Heart right ventricle (tissue), 16 donors: Measurements from ENCODE around the gene OR51G1. TPM values are rescaled to one million over a fixed set of nuclear protein-coding genes. Genes with fewer than 3 reads are reported as not detected.
"Not testable (repeated sequence)": the region's sequence is repeated elsewhere in the genome, so short reads cannot be mapped to it uniquely, and the experiment has no call there.

ENCODE experiments used
- ATAC-seq, 8 donors: fragments of 200-7000 bp; cut with Tn5 transposase; one replicate each; pipeline ENCODE4 v1.9.1; 2020; ENCODE audit warnings: mild to moderate bottlenecking in 8 of 8, moderate library complexity in 8 of 8, moderate number of reproducible peaks in 1 of 8
- DNase-seq, 2 donors: peaks; one replicate each; pipeline ENCODE4 v3.0.0-alpha.2; 2020
- H3K27ac ChIP-seq, 10 donors: fragments of 200-600 bp; sonication (generic) in 2 of 10; one replicate each; pipeline versions ENCODE4 v1.5.0 to v1.8.0; 2020 to 2022; ENCODE audit warnings: mild to moderate bottlenecking in 3 of 10
- H3K27me3 ChIP-seq, 7 donors: fragments of 200-600 bp; one replicate each; pipeline ENCODE4 v1.8.0; 2021 to 2022; ENCODE audit warnings: mild to moderate bottlenecking in 2 of 7
- H3K36me3 ChIP-seq, 9 donors: fragments of 200-600 bp; sonication (generic) in 1 of 9; one replicate each; pipeline versions ENCODE4 v1.5.0 to v1.8.0; 2020 to 2022; ENCODE audit warnings: mild to moderate bottlenecking in 2 of 9
- H3K4me1 ChIP-seq, 9 donors: fragments of 200-600 bp; sonication (generic) in 1 of 9; one replicate each; pipeline versions ENCODE4 v1.5.0 to v1.8.0; 2020 to 2022; ENCODE audit warnings: mild to moderate bottlenecking in 4 of 9
- H3K4me3 ChIP-seq, 10 donors: fragments of 200-600 bp; sonication (generic) in 2 of 10; one replicate each; pipeline versions ENCODE4 v1.5.0 to v1.8.0; 2020 to 2022; ENCODE audit warnings: mild to moderate bottlenecking in 7 of 10, moderate library complexity in 2 of 10
- H3K9me3 ChIP-seq, 11 donors: fragments of 200-600 bp in 10 of 11; sonication (generic) in 2 of 11; one replicate each; pipeline versions ENCODE4 v1.5.0 to v1.8.0; 2013 to 2022; ENCODE audit warnings: mild to moderate bottlenecking in 2 of 11, control low read depth in 1 of 11, moderate library complexity in 1 of 11
- WGBS, 2 donors: extraction: QIAGEN DNeasy Blood & Tissue Kit; methylation state at CpG; one replicate each; pipeline ENCODE4 v1.1.7; 2013; ENCODE audit warnings: inconsistent platforms in 1 of 2; 5-methylcytosine and 5-hydroxymethylcytosine counted together
- intact Hi-C, 10 donors: fragments of 100-400 bp; cut with DNase I; formaldehyde crosslinking; loops; one replicate each; pipeline versions ENCODE4 v1.11.1 to v1.14.2; 2022
- long read RNA-seq, 3 donors: library from polyadenylated mRNA; unstranded; transcript quantifications; one replicate each; pipeline ENCODE4 v2.0.0, GENCODE V29; 2020 to 2021
- polyA plus RNA-seq, 2 donors: library from polyadenylated mRNA; stranded (reverse); fragments of 200-250 nt; gene quantifications; one replicate each; pipeline ENCODE4 v1.2.3, GENCODE V29; 2013
- total RNA-seq, 10 donors: library from RNA; stranded (reverse); fragmentation: NEBNext Ultra II Directional in 3 of 10; extraction: Animal tissue kit (Norgen Biotek cat#: 25700) in 3 of 10; gene quantifications; one replicate each; pipeline versions ENCODE4 v1.2.1 to v1.2.4, GENCODE V29; 2021 to 2023
- TF ChIP-seq, protein P1 (sequence below), 9 donors: fragments of 200-600 bp; sonication (generic) in 2 of 9; IDR thresholded peaks; one replicate each; pipeline versions ENCODE4 v1.5.0 to v1.8.0; 2021 to 2022; ENCODE audit warnings: antibody characterized with exemption in 9 of 9, mild to moderate bottlenecking in 5 of 9, moderate library complexity in 1 of 9
- donor health status: Arrhythmogenic right ventricular cardiomyopathy.
- donor health status: ischemic (EF 13 %, LVEDD 7.1; RV severe dilation, severe dysfunction).
- donor health status: healthy with polysubstance abuse.
- donor health status: DM: no; HTN: yes; CAD: no.
- donor health status: DM: no; HTN: no; CAD: no.
- donor health status: ischemic (EF 25% LVEDD 6.9; RV normal size, moderate dysfunction).
- donor health status: ischemic (EF 25% LVEDD 5.7; RV mildly dilated, moderate dysfunction).
- donor health status: healthy.
- donor health status: DM: yes; HTN: yes; CAD: no.
- donor health status: Ischemic cardiomyopathy.
- donor health status: ischemic (EF 35%, LVEDD 5.7; RV mildly dilated, moderate dysfunction).
- donor health status: nonischemic (EF 11% LVEDD 7.7; RV severe dilation, severe dysfunction).
- donor health status: DM: yes; HTN: yes; CAD: no.
- donor health status: PGD.
- donor health status: ischemic (EF 29% LVEDD 5.4; RV normal size, mild dysfunction).
- donor health status: nonischemic (EF 23%, LVEDD 6.1; RV moderate dilation, normal function).

OR51G1 gene
- not detected for total RNA-seq
- not detected for polyA plus RNA-seq
- long read RNA-seq, donor 1, result 0 reads
- long read RNA-seq, donor 2, result 0 reads
- long read RNA-seq, donor 3, result 0 reads

GRCh38 chr11:4924239-4924638 is at the start of gene OR51G1:
Gene OR51G1 (minus strand): TSS chr11:4924339. CDS start chr11:4924339, 0 bp downstream.
- intact Hi-C loops, result no loop called here
- Histone ChIP-seq H3K27ac (no peak within 1 kb of the TSS), H3K27me3 (no peaks in the 10 kb centered on the region), H3K4me1 (no peaks in the 10 kb centered on the region), H3K36me3 (no peaks in the 10 kb centered on the region), H3K9me3 (no peaks in the 10 kb centered on the region), H3K4me3 (no peak within 1 kb of the TSS)
- DNase-seq, result no peak
- TF ChIP-seq, protein P1, sequence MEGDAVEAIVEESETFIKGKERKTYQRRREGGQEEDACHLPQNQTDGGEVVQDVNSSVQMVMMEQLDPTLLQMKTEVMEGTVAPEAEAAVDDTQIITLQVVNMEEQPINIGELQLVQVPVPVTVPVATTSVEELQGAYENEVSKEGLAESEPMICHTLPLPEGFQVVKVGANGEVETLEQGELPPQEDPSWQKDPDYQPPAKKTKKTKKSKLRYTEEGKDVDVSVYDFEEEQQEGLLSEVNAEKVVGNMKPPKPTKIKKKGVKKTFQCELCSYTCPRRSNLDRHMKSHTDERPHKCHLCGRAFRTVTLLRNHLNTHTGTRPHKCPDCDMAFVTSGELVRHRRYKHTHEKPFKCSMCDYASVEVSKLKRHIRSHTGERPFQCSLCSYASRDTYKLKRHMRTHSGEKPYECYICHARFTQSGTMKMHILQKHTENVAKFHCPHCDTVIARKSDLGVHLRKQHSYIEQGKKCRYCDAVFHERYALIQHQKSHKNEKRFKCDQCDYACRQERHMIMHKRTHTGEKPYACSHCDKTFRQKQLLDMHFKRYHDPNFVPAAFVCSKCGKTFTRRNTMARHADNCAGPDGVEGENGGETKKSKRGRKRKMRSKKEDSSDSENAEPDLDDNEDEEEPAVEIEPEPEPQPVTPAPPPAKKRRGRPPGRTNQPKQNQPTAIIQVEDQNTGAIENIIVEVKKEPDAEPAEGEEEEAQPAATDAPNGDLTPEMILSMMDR (IDR thresholded peaks at IDR 0.05), result no peak
- 70 to 73% methylated on average over 1 of the region's 1 CpG for WGBS, 2 donors
- ATAC-seq, result no peak

- Histone ChIP-seq H3K4me3 (no peak overlapping the region), H3K27me3 (no peaks in the 10 kb centered on the region), H3K4me1 (no peaks in the 10 kb centered on the region), H3K27ac (no peak overlapping the region), H3K9me3 (peaks cover 0 to 9% (median 0%) of the 10 kb centered on the region in 11 donors), H3K36me3 (no peaks in the 10 kb centered on the region)
- TF ChIP-seq, protein P1 (IDR thresholded peaks at IDR 0.05), result no peak
- no peak for DNase-seq
- ATAC-seq, result no peak
- intact Hi-C loops, result loop anchor here in 1 of 10 donors (10.0 kb wide), 1 partner anchor 48 kb away; the partner anchor contains the start of gene OR51G2
- 40 to 54% methylated on average over 1 of the region's 1 CpG for WGBS, 2 donors
These were observed 38.7 kb upstream of the OR51G1 start for GRCh38 chr11:4962816-4963215.

DNA sequence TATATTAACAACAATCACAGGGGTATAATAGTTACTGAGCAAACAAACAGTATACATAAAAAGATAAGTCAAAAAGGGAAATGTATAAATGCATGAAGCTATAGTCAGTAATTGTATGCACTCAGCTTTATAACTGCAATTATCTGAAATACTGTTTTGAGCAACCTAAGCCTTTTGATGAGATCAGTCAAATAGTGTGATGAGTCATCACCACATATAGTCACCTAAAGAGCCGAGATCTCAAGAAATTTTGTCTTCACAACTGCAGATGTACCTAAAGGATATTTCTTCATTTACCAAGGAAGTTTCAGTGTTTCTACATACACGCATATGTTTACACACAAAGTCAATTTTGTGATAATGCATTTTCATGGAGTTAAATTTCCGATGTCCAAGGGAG is 36.7 kb upstream of the OR51G1 start:
- no peaks in the 10 kb centered on the region for H3K4me1 ChIP-seq
- TF ChIP-seq, protein P1 (IDR thresholded peaks at IDR 0.05), result no peak
- intact Hi-C loops, result loop anchor here in 1 of 10 donors (10.0 kb wide), 1 partner anchor 46 kb away; the partner anchor contains the start of gene OR51G2
- ATAC-seq (no peak), DNase-seq (no peak)
- no peak overlapping the region for H3K27ac ChIP-seq
- no peaks in the 10 kb centered on the region for H3K27me3 ChIP-seq
- H3K4me3 ChIP-seq, result no peak overlapping the region
- WGBS, 2 donors, result 87 to 88% methylated on average over 3 of the region's 3 CpGs
- H3K9me3 ChIP-seq, result peaks cover 0 to 9% (median 0%) of the 10 kb centered on the region in 11 donors
- no peaks in the 10 kb centered on the region for H3K36me3 ChIP-seq

- no peak overlapping the region for H3K4me3 ChIP-seq
- DNase-seq, result no peak
- intact Hi-C loops, result no loop called here
- no peaks in the 10 kb centered on the region for H3K9me3 ChIP-seq
- TF ChIP-seq, protein P1 (IDR thresholded peaks at IDR 0.05), result no peak
- H3K4me1 ChIP-seq, result no peaks in the 10 kb centered on the region
- H3K27ac ChIP-seq, result no peak overlapping the region
- no peak for ATAC-seq
- WGBS, 2 donors, result 78 to 79% methylated on average over 4 of the region's 4 CpGs
- H3K36me3 ChIP-seq, result no peaks in the 10 kb centered on the region
- H3K27me3 ChIP-seq, result no peaks in the 10 kb centered on the region
These were observed 33.3 kb upstream of the OR51G1 start for GRCh38 chr11:4957396-4957795.

- H3K4me3 ChIP-seq, ATAC-seq, H3K36me3 ChIP-seq, intact Hi-C loops, DNase-seq, H3K27me3 ChIP-seq, H3K27ac ChIP-seq, H3K4me1 ChIP-seq, H3K9me3 ChIP-seq: not testable (repeated sequence)
- 69 to 73% methylated on average over 2 of the region's 2 CpGs for WGBS, 2 donors
These were observed 31.5 kb upstream of the OR51G1 start, which contains the start of gene OR51A2 for GRCh38 chr11:4955613-4956012. Gene OR51A2 (minus strand): TSS chr11:4955713. CDS start chr11:4955713, 0 bp downstream.
